Adrenal gland (tissue), 5 donors: ENCODE data around the gene BEND5.

ENCODE experiments used
- POLR2A ChIP-seq, 2 donors: fragments of 450-650 bp; IDR thresholded peaks; one replicate each; pipeline ENCODE4 v1.6.1; 2017; ENCODE audit warnings: antibody characterized with exemption in 2 of 2, mild to moderate bottlenecking in 2 of 2, moderate library complexity in 1 of 2
- TF ChIP-seq, protein P1 (sequence below), 6 experiments: fragments of 450-650 bp in 4 of 6; fragments of 200-600 bp in 2 of 6; sonication (generic) in 1 of 6; IDR thresholded peaks; 1 replicate in 5 of 6; 2 replicates in 1 of 6; pipeline versions ENCODE4 v1.5.1 to v1.8.0; 2016 to 2021; ENCODE audit warnings: antibody characterized with exemption in 6 of 6, mild to moderate bottlenecking in 2 of 6, moderate library complexity in 1 of 6
- donor health status: DM: no; HTN: no; CAD: no.

DNA sequence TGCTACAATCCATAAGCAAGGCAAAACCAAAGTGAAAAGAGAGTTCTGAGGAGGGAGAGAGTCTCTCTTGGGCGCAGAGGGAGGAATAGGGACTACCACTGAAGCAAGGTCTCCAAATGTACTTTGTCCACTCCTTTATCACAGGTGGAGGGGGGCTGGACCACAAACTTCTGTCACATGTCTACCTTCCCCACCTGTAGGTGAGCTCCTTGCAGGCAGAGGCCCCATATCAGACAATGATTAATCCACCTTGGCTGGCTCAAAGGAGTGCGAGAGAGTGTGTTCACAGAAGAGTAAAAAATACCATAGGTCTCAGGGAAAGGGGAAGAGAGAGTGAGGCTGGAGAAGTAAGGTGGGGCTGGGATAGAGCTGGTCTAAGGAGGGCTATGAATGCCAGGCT is 4.5 kb downstream of the BEND5 start:
- TF ChIP-seq POLR2A (IDR thresholded peaks at IDR 0.05), result no peak
- TF ChIP-seq, protein P1, sequence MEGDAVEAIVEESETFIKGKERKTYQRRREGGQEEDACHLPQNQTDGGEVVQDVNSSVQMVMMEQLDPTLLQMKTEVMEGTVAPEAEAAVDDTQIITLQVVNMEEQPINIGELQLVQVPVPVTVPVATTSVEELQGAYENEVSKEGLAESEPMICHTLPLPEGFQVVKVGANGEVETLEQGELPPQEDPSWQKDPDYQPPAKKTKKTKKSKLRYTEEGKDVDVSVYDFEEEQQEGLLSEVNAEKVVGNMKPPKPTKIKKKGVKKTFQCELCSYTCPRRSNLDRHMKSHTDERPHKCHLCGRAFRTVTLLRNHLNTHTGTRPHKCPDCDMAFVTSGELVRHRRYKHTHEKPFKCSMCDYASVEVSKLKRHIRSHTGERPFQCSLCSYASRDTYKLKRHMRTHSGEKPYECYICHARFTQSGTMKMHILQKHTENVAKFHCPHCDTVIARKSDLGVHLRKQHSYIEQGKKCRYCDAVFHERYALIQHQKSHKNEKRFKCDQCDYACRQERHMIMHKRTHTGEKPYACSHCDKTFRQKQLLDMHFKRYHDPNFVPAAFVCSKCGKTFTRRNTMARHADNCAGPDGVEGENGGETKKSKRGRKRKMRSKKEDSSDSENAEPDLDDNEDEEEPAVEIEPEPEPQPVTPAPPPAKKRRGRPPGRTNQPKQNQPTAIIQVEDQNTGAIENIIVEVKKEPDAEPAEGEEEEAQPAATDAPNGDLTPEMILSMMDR (IDR thresholded peaks at IDR 0.05), result no peak
